Testis (tissue), 3 donors: ENCODE measurements around the gene CIB4. TPM values are rescaled to one million over a fixed set of nuclear protein-coding genes. Genes with fewer than 3 reads are reported as not detected.

Experiments
- DNase-seq: peaks from one replicate; pipeline ENCODE4 v3.0.0-alpha.2; 2019
- H3K27ac ChIP-seq, 2 donors: fragments of 200-600 bp; sonication (generic); one replicate each; pipeline ENCODE4 v1.5.1; 2019
- H3K27me3 ChIP-seq: fragments of 200-600 bp; sonication (generic); one replicate; pipeline ENCODE4 v1.5.1; 2019
- H3K36me3 ChIP-seq: fragments of 200-600 bp; sonication (generic); one replicate; pipeline ENCODE4 v1.5.1; 2017; ENCODE audit warnings: low read depth; ENCODE audit errors: missing control alignments
- H3K4me1 ChIP-seq: fragments of 200-600 bp; sonication (generic); one replicate; pipeline ENCODE4 v1.5.1; 2019
- H3K4me3 ChIP-seq, 2 donors: fragments of 200-600 bp; sonication (generic); one replicate each; pipeline ENCODE4 v1.5.1; 2017 to 2019
- H3K9me3 ChIP-seq: fragments of 200-600 bp; sonication (generic); one replicate; pipeline ENCODE4 v1.5.1; 2017
- CTCF ChIP-seq, 3 experiments: fragments of 450-650 bp in 2 of 3; fragments of 200-600 bp in 1 of 3; sonication (generic) in 1 of 3; IDR thresholded peaks; one replicate each; pipeline ENCODE4 v1.5.1; 2016 to 2019; ENCODE audit warnings: antibody characterized with exemption in 3 of 3, mild to moderate bottlenecking in 2 of 3, moderate library complexity in 1 of 3
- POLR2A ChIP-seq: fragments of 450-650 bp; IDR thresholded peaks from one replicate; pipeline ENCODE4 v1.6.1; 2017; ENCODE audit warnings: antibody characterized with exemption, mild to moderate bottlenecking, moderate library complexity
- WGBS, 2 donors: methylation state at CpG; one replicate each; pipeline ENCODE4 v1.1.5; 2018; 5-methylcytosine and 5-hydroxymethylcytosine counted together
- intact Hi-C: fragments of 100-400 bp; cut with DNase I; formaldehyde crosslinking; loops from one replicate; pipeline ENCODE4 v1.15.1; 2023; ENCODE audit warnings: low total_unique reads
- polyA plus RNA-seq: library from polyadenylated mRNA; stranded (reverse); fragments of 350-450 nt; fragmentation: Illumina TruSeq; extraction: RNeasy Lipid Tissue Mini Kit (QIAGEN cat#74804); gene quantifications from one replicate; pipeline ENCODE4 v1.2.3, GENCODE V29; 2014; ENCODE audit warnings: low read depth, low replicate concordance; ENCODE audit not compliant: insufficient read depth
- total RNA-seq, 2 donors: library from RNA; depleted of rRNA; stranded (reverse); fragments of >200 nt; gene quantifications; one replicate each; pipeline ENCODE4 v1.2.3, GENCODE V29; 2016

The CIB4 gene
- total and polyA plus RNA-seq, 3 donors from 2014 or later = 7.5 to 30.6 (median 8.7) TPM

- intact Hi-C loops = no loop called here
- no peaks in the 10 kb centered on the region for H3K9me3 ChIP-seq
- TF ChIP-seq POLR2A (no peak), CTCF (IDR thresholded peaks at IDR 0.05) (no peak)
- H3K27ac ChIP-seq = no peak overlapping the region
- no peaks in the 10 kb centered on the region for H3K27me3 ChIP-seq
- 73 to 81% methylated on average over 8 of the region's 8 CpGs for WGBS, 2 donors
- no peaks in the 10 kb centered on the region for H3K36me3 ChIP-seq
- H3K4me3 ChIP-seq = no peak overlapping the region
- peaks cover 16% of the 10 kb centered on the region for H3K4me1 ChIP-seq
- DNase-seq = peak; percentile 2
Observed at GRCh38 chr2:26619521-26619951, 21.6 kb downstream of the CIB4 start.

GRCh38 chr2:26619096-26619495, 22.1 kb downstream of the CIB4 start:
- no peak overlapping the region for H3K27ac ChIP-seq
- no peaks in the 10 kb centered on the region for H3K36me3 ChIP-seq
- H3K4me3 ChIP-seq = no peak overlapping the region
- H3K27me3 ChIP-seq = no peaks in the 10 kb centered on the region
- WGBS, 2 donors = 81 to 87% methylated on average over 11 of the region's 11 CpGs
- no peaks in the 10 kb centered on the region for H3K9me3 ChIP-seq
- intact Hi-C loops = no loop called here
- no peak for DNase-seq
- peaks cover 20% of the 10 kb centered on the region for H3K4me1 ChIP-seq
- TF ChIP-seq CTCF (IDR thresholded peaks at IDR 0.05) (no peak), POLR2A (no peak)

DNA sequence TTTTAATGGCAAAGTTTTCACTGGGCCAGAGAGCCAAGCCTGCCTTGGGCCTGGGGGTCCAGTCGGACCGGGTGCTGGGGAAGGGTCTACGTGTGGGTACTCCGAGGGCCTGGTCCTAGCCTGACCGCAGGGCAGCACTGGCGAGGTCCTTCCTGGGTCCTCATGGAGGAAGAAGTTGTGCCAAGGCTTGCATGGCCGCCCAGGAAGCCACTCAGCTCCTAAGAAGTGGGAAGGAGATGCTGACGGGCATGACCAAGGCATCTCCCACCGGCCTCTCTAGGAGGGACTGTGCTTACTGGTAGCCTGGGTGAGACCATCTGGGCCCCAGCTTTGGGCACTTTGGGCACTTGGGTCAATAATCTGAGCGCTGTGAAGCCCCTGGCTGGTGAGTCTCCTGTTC, 22.6 kb downstream of the CIB4 start:
- H3K27me3 ChIP-seq = no peaks in the 10 kb centered on the region
- 95 to 97% methylated on average over 9 to 10 of the region's 10 CpGs for WGBS, 2 donors
- H3K4me3 ChIP-seq = no peak overlapping the region
- intact Hi-C loops = no loop called here
- H3K4me1 ChIP-seq = peaks cover 19% of the 10 kb centered on the region
- TF ChIP-seq POLR2A (no peak), CTCF (IDR thresholded peaks at IDR 0.05) (no peak)
- H3K36me3 ChIP-seq = no peaks in the 10 kb centered on the region
- H3K27ac ChIP-seq = no peak overlapping the region
- no peak for DNase-seq
- H3K9me3 ChIP-seq = no peaks in the 10 kb centered on the region

- H3K4me1 ChIP-seq = peaks cover 20% of the 10 kb centered on the region
- 88 to 89% methylated on average over 7 of the region's 7 CpGs for WGBS, 2 donors
- no peak for DNase-seq
- no peaks in the 10 kb centered on the region for H3K9me3 ChIP-seq
- no peak overlapping the region for H3K4me3 ChIP-seq
- intact Hi-C loops = no loop called here
- TF ChIP-seq POLR2A (no peak), CTCF (IDR thresholded peaks at IDR 0.05) (no peak)
- H3K27me3 ChIP-seq = no peaks in the 10 kb centered on the region
- no peaks in the 10 kb centered on the region for H3K36me3 ChIP-seq
- H3K27ac ChIP-seq = no peak overlapping the region
Observed at GRCh38 chr2:26617588-26618083, 23.5 kb downstream of the CIB4 start.
